HG02588 (cell line): ENCODE results near the gene CD247.

Experiments
- ATAC-seq: cut with Tn5 transposase; IDR thresholded peaks from one replicate; pipeline ENCODE4 v1.9.1; 2021; ENCODE audit warnings: mild to moderate bottlenecking, moderate library complexity; ENCODE audit not compliant: unreplicated experiment

CD247 gene

GRCh38 chr1:167512046-167512654, 6.2 kb downstream of the CD247 start:
- no peak for ATAC-seq

GRCh38 chr1:167511374-167511986, 6.8 kb downstream of the CD247 start:
- ATAC-seq = no peak

- ATAC-seq = no peak
These were observed 7.4 kb downstream of the CD247 start for GRCh38 chr1:167510881-167511280.

GRCh38 chr1:167510244-167510643, 8.1 kb downstream of the CD247 start:
- no peak for ATAC-seq

- ATAC-seq = no peak
These were observed 8.7 kb downstream of the CD247 start for GRCh38 chr1:167509587-167509986.

- ATAC-seq = no peak
These were observed 10.6 kb downstream of the CD247 start for GRCh38 chr1:167507719-167508118.

GRCh38 chr1:167504467-167504827, 13.9 kb downstream of the CD247 start:
- no peak for ATAC-seq

GRCh38 chr1:167503626-167504466, 14.5 kb downstream of the CD247 start:
- ATAC-seq = no peak

GRCh38 chr1:167502719-167503462, 15.4 kb downstream of the CD247 start:
- ATAC-seq = no peak

GRCh38 chr1:167502192-167502551, 16.2 kb downstream of the CD247 start:
- ATAC-seq = no peak

- no peak for ATAC-seq
These were observed 16.7 kb downstream of the CD247 start for GRCh38 chr1:167501515-167502191.

- no peak for ATAC-seq
These were observed 18.0 kb downstream of the CD247 start for GRCh38 chr1:167500283-167500860.

- ATAC-seq = peak; percentile 96
These were observed 18.6 kb downstream of the CD247 start for GRCh38 chr1:167499664-167500101.

GRCh38 chr1:167499106-167499505, 19.2 kb downstream of the CD247 start:
- peak; percentile 14 for ATAC-seq

- ATAC-seq = no peak
These were observed 21.3 kb downstream of the CD247 start for GRCh38 chr1:167496797-167497619.

GRCh38 chr1:167493372-167493771, 25.0 kb downstream of the CD247 start:
- ATAC-seq = no peak

GRCh38 chr1:167492481-167492910, 25.8 kb downstream of the CD247 start:
- no peak for ATAC-seq

GRCh38 chr1:167491586-167492461, 26.5 kb downstream of the CD247 start:
- no peak for ATAC-seq

GRCh38 chr1:167490765-167491164, 27.6 kb downstream of the CD247 start:
- no peak for ATAC-seq
